Measurements from ENCODE around the gene ACO2. TPM values are rescaled to one million over a fixed set of nuclear protein-coding genes. Genes with fewer than 3 reads are reported as not detected.

Gene ACO2
- total RNA-seq, 1 experiment from 2014 or later, result 71.5 TPM

GRCh38 chr22:41542224-41542623 lies 73.3 kb downstream of the ACO2 start:
- no peaks in the 10 kb centered on the region for H3K27me3 ChIP-seq (ENCODE audit: control insufficient read depth, insufficient read depth, low read length)
- H3K9me3 ChIP-seq (ENCODE audit: control insufficient read depth, insufficient read depth, low read depth, low read length), result no peaks in the 10 kb centered on the region
- POLR2A ChIA-PET, result no interaction called here
- DNase-seq (ENCODE audit: low read depth, low spot score) (no peak), ATAC-seq (no peak)
- CTCF ChIA-PET, result no interaction called here
- TF ChIP-seq CTCF (IDR thresholded peaks at IDR 0.05), result no peak
- no peak for TF ChIP-seq REST (IDR thresholded peaks at IDR 0.05; ENCODE audit: insufficient read depth in 1 of 2, low read depth in 2 of 2, low read length in 1 of 2)
- TF ChIP-seq TCF7L2 (IDR thresholded peaks at IDR 0.05; ENCODE audit: low read depth, low read length), result no peak
- no peak for TF ChIP-seq SIN3A (IDR thresholded peaks at IDR 0.05; ENCODE audit: borderline replicate concordance, insufficient read depth, low read depth, low read length)
- TF ChIP-seq POLR2AphosphoS5 (IDR thresholded peaks at IDR 0.05; ENCODE audit: low read depth, low read length), result no peak
- H3K27ac ChIP-seq (ENCODE audit: low read length), result no peak overlapping the region
- H3K36me3 ChIP-seq (ENCODE audit: control insufficient read depth, insufficient read depth, low read length), result peaks cover 2% of the 10 kb centered on the region; the same call in 1 of the 2 replicates
- peaks cover 10% of the 10 kb centered on the region for H3K4me1 ChIP-seq (ENCODE audit: control insufficient read depth, insufficient read depth, low read length)
- in situ Hi-C loops (cut with HindIII; ENCODE audit: low pct_unique_long_range_greater_than_20kb, low sequenced_read_pairs) (no loop called here), intact Hi-C loops (cut with micrococcal nuclease; ENCODE audit: unreplicated experiment) (no loop called here)
- peak overlapping the region; percentile 78 to 85; a peak in 2 of 4 replicates for H3K4me3 ChIP-seq (ENCODE audit: low read depth in 2 of 2, low read length in 2 of 2)
- no TSS peak for BruUV-seq (replicated peaks)

- H3K4me3 ChIP-seq (ENCODE audit: low read depth in 2 of 2, low read length in 2 of 2), result peak within 1 kb of the TSS; percentile 78 to 85
- in situ Hi-C loops (cut with HindIII; ENCODE audit: low pct_unique_long_range_greater_than_20kb, low sequenced_read_pairs), result no loop called here
- no peaks in the 10 kb centered on the region for H3K27me3 ChIP-seq (ENCODE audit: control insufficient read depth, insufficient read depth, low read length)
- TF ChIP-seq SIN3A (IDR thresholded peaks at IDR 0.05; ENCODE audit: borderline replicate concordance, insufficient read depth, low read depth, low read length), result 0 out of 2 replicates have a peak, but pooled peaks have one; percentile 72
- TF ChIP-seq CTCF (IDR thresholded peaks at IDR 0.05), result peak; percentile 87
- TF ChIP-seq TCF7L2 (IDR thresholded peaks at IDR 0.05; ENCODE audit: low read depth, low read length), result 0 out of 2 replicates have a peak, but pooled peaks have one; percentile 13
- TF ChIP-seq POLR2AphosphoS5 (IDR thresholded peaks at IDR 0.05; ENCODE audit: low read depth, low read length), result no peak; the same call in 1 of the 2 replicates
- no peak for TF ChIP-seq REST (IDR thresholded peaks at IDR 0.05; ENCODE audit: insufficient read depth in 1 of 2, low read depth in 2 of 2, low read length in 1 of 2)
- CTCF ChIA-PET, result no interaction called here
- peak within 1 kb of the TSS; percentile 88 for H3K27ac ChIP-seq (ENCODE audit: low read length)
- intact Hi-C loops (cut with micrococcal nuclease; ENCODE audit: unreplicated experiment), result no loop called here
- TSS peak; percentile 67 for BruUV-seq (replicated peaks)
- POLR2A ChIA-PET, result no interaction called here
- no peaks in the 10 kb centered on the region for H3K9me3 ChIP-seq (ENCODE audit: control insufficient read depth, insufficient read depth, low read depth, low read length)
- H3K4me1 ChIP-seq (ENCODE audit: control insufficient read depth, insufficient read depth, low read length), result peaks cover 10% of the 10 kb centered on the region
- H3K36me3 ChIP-seq (ENCODE audit: control insufficient read depth, insufficient read depth, low read length), result peaks cover 2% of the 10 kb centered on the region; the same call in 1 of the 2 replicates
- ATAC-seq, result peak; percentile 98
- peak; percentile 77 for DNase-seq (ENCODE audit: low read depth, low spot score)
Measured at GRCh38 chr22:41543854-41544670, 75.1 kb downstream of the ACO2 start, which contains the start of gene POLR3H. Gene POLR3H, minus strand, starts transcription at chr22:41544470. Its CDS starts 369 bp downstream, at chr22:41544101.
